ENCODE data around the gene ME1.

Gene ME1

GRCh38 chr6:83430611-83431544 lies at the start of gene ME1 (continued):
- TF ChIP-seq ZNF211 (tag by site-specific recombination; IDR thresholded peaks at IDR 0.05; ENCODE audit: low read depth) = no peak
- peak; percentile 27; the same call in 1 of the 2 replicates for TF ChIP-seq PRDM6 (tag by site-specific recombination; IDR thresholded peaks at IDR 0.05)
- TF ChIP-seq ZBTB8A (tag by site-specific recombination; IDR thresholded peaks at IDR 0.05) = peak; percentile 94
- TF ChIP-seq YY2 (tag by site-specific recombination; IDR thresholded peaks at IDR 0.05) = peak; percentile 19
- TF ChIP-seq KLF10 (tag by site-specific recombination; IDR thresholded peaks at IDR 0.05) = peak; percentile 69
- peak; percentile 85 for TF ChIP-seq ZNF335 (tag by site-specific recombination; conservative IDR thresholded peaks at IDR 0.05)
- TF ChIP-seq ZNF621 (tag by site-specific recombination; IDR thresholded peaks at IDR 0.05) = no peak
- TF ChIP-seq ZSCAN18 (tag by site-specific recombination; IDR thresholded peaks at IDR 0.05) = no peak
- no peak for TF ChIP-seq ZNF426 (tag by site-specific recombination; IDR thresholded peaks at IDR 0.05)
- TF ChIP-seq GLI4 (tag by site-specific recombination; IDR thresholded peaks at IDR 0.05) = 0 out of 2 replicates have a peak, but pooled peaks have one; percentile 9
- no peak for TF ChIP-seq ZFP3 (tag by site-specific recombination; IDR thresholded peaks at IDR 0.05; ENCODE audit: low read depth)
- no peak for TF ChIP-seq ZNF280C (tag by site-specific recombination; IDR thresholded peaks at IDR 0.05)
- no peak for TF ChIP-seq ZNF645 (tag by site-specific recombination; IDR thresholded peaks at IDR 0.05)
- peak; percentile 66 for TF ChIP-seq ZEB2 (tag by site-specific recombination; IDR thresholded peaks at IDR 0.05)
- TF ChIP-seq HOXC10 (CRISPR knock-in tag; IDR thresholded peaks at IDR 0.05) = peak; percentile 63; the same call in 1 of the 2 replicates
- no peak for TF ChIP-seq ZNF37A (tag by site-specific recombination; IDR thresholded peaks at IDR 0.05)
- no peak for TF ChIP-seq ZNF658 (tag by site-specific recombination; IDR thresholded peaks at IDR 0.05)
- no peak for TF ChIP-seq RBAK (tag by site-specific recombination; IDR thresholded peaks at IDR 0.05)
- peak; percentile 41; the same call in 1 of the 2 replicates for TF ChIP-seq ZBTB20 (tag by site-specific recombination; IDR thresholded peaks at IDR 0.05)
- no peak for TF ChIP-seq ZNF560 (tag by site-specific recombination; IDR thresholded peaks at IDR 0.05; ENCODE audit: borderline replicate concordance)
- TF ChIP-seq ZBTB11 (tag by site-specific recombination; conservative IDR thresholded peaks at IDR 0.05; ENCODE audit: low read depth) = no peak
- no peak for TF ChIP-seq ZNF157 (tag by site-specific recombination; IDR thresholded peaks at IDR 0.05)
- peak; percentile 86 for TF ChIP-seq SP7 (tag by site-specific recombination; IDR thresholded peaks at IDR 0.05)
- no peak; the same call in 1 of the 2 replicates for TF ChIP-seq GLI2 (tag by site-specific recombination; IDR thresholded peaks at IDR 0.05; ENCODE audit: borderline replicate concordance, low read depth)
- peak; percentile 99 for TF ChIP-seq EGR2 (tag by site-specific recombination; IDR thresholded peaks at IDR 0.05; ENCODE audit: low read depth)
- no peak for TF ChIP-seq ZNF768 (tag by site-specific recombination; IDR thresholded peaks at IDR 0.05)
- TF ChIP-seq INSM2 (tag by site-specific recombination; IDR thresholded peaks at IDR 0.05) = peak; percentile 29; the same call in 1 of the 2 replicates
- peak; percentile 86 for TF ChIP-seq ZBTB17 (tag by site-specific recombination; IDR thresholded peaks at IDR 0.05)
